HL-60 (cell line): ENCODE data around the gene PTDSS2.

Experiments
- DNase-seq, 2 experiments: peaks; one replicate each; pipeline ENCODE4 v3.0.0-alpha.2; 2010 to 2020; ENCODE audit warnings: low read depth in 1 of 2, low spot score in 1 of 2
- H3K27ac ChIP-seq: fragments of 250-450 bp; sonication (Bioruptor Pico); replicated peaks from 2 replicates; pipeline ENCODE4 v1.5.1; 2020; ENCODE audit warnings: mild to moderate bottlenecking, moderate library complexity
- H3K27me3 ChIP-seq: fragments of 250-450 bp; sonication (Bioruptor Pico); 2 replicates; pipeline ENCODE4 v1.5.1; 2021; ENCODE audit warnings: mild to moderate bottlenecking, moderate library complexity; ENCODE audit not compliant: insufficient read depth, poor library complexity, severe bottlenecking
- H3K4me3 ChIP-seq: replicated peaks from 2 replicates; pipeline ENCODE4 v1.5.1; 2011; ENCODE audit warnings: mild to moderate bottlenecking, control low read depth, low read length; ENCODE audit not compliant: insufficient read depth
- GABPA ChIP-seq: IDR thresholded peaks from 2 replicates; pipeline ENCODE4 v1.6.1; 2012; ENCODE audit warnings: low read depth
- POLR2AphosphoS5 ChIP-seq: IDR thresholded peaks from 2 replicates; pipeline ENCODE4 v1.6.1; 2012; ENCODE audit warnings: low read depth
- SPI1 ChIP-seq: IDR thresholded peaks from 2 replicates; pipeline ENCODE4 v1.6.1; 2012; ENCODE audit warnings: low read depth, mild to moderate bottlenecking, borderline replicate concordance
- TF ChIP-seq, protein P1 (sequence below): IDR thresholded peaks from 2 replicates; pipeline ENCODE4 v1.6.1; 2012; ENCODE audit warnings: low read depth; ENCODE audit not compliant: insufficient replicate concordance
- TF ChIP-seq, protein P2 (sequence below): IDR thresholded peaks from one replicate; pipeline ENCODE4 v1.5.1; 2011; ENCODE audit warnings: low read length, control low read depth, inconsistent platforms; ENCODE audit not compliant: insufficient read depth

PTDSS2 gene

DNA sequence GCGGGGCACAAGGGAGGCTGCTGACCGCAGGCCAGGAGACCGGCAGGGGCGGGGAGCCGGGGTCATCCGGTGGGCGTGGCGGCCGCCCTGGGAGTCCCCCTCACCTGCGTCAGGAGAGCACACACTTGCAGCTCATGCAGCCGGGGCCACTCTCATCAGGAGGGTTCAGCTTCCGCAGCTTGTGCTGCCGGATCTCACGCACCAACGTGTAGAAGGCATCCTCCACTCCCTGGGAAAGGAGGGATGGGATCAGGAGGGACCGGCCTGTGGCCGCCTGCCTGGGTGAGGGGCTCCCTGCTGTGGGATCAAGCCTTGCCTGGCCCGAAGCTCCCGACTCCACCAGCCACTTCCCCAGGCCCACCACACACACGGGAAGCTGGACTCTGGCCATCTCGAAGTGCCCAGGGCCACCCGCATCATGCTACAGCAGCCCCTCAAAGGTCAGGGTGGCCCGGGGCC lies 82.5 kb downstream of the PTDSS2 start:
- DNase-seq: no peak
- TF ChIP-seq, protein P1, sequence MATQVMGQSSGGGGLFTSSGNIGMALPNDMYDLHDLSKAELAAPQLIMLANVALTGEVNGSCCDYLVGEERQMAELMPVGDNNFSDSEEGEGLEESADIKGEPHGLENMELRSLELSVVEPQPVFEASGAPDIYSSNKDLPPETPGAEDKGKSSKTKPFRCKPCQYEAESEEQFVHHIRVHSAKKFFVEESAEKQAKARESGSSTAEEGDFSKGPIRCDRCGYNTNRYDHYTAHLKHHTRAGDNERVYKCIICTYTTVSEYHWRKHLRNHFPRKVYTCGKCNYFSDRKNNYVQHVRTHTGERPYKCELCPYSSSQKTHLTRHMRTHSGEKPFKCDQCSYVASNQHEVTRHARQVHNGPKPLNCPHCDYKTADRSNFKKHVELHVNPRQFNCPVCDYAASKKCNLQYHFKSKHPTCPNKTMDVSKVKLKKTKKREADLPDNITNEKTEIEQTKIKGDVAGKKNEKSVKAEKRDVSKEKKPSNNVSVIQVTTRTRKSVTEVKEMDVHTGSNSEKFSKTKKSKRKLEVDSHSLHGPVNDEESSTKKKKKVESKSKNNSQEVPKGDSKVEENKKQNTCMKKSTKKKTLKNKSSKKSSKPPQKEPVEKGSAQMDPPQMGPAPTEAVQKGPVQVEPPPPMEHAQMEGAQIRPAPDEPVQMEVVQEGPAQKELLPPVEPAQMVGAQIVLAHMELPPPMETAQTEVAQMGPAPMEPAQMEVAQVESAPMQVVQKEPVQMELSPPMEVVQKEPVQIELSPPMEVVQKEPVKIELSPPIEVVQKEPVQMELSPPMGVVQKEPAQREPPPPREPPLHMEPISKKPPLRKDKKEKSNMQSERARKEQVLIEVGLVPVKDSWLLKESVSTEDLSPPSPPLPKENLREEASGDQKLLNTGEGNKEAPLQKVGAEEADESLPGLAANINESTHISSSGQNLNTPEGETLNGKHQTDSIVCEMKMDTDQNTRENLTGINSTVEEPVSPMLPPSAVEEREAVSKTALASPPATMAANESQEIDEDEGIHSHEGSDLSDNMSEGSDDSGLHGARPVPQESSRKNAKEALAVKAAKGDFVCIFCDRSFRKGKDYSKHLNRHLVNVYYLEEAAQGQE: no peak
- TF ChIP-seq GABPA: no peak
- no peak for TF ChIP-seq POLR2AphosphoS5
- Histone ChIP-seq H3K4me3 (no peak overlapping the region), H3K27me3 (no peaks in the 10 kb centered on the region), H3K27ac (no peak overlapping the region)

DNA sequence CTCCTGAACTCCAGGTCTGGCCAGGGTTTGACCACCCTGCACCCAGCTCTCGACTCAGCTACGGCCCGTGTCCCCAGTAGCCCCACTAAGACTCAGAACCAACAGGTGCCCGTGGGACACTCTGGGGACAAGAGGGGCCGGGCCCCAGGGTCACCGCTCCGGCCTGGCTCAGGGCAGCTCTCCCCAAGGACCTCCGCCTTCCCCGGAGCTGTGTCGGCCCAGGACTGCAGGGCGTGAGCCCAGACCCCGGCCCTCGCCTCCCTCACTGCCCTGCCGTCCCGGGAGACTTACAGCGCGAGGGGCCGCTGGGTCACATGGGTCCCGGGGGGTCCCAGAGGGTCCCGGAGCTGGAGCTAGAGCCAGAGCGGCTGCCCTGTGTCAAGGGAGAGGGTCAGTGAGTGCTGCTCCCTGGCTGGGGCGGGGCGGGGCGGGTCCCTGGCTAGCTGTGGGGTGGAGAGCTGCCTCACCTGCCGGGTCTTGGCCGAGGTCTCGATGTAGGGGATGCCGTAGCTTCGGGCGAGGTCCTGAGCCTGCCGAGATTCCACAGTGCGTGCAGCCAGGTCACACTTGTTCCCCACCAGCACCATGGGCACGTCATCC lies 83.0 kb downstream of the PTDSS2 start:
- Histone ChIP-seq H3K27me3 (no peaks in the 10 kb centered on the region), H3K4me3 (no peak overlapping the region), H3K27ac (no peak overlapping the region)
- TF ChIP-seq SPI1 (no peak), GABPA (no peak), POLR2AphosphoS5 (no peak)
- TF ChIP-seq, protein P1: no peak
- TF ChIP-seq, protein P2, sequence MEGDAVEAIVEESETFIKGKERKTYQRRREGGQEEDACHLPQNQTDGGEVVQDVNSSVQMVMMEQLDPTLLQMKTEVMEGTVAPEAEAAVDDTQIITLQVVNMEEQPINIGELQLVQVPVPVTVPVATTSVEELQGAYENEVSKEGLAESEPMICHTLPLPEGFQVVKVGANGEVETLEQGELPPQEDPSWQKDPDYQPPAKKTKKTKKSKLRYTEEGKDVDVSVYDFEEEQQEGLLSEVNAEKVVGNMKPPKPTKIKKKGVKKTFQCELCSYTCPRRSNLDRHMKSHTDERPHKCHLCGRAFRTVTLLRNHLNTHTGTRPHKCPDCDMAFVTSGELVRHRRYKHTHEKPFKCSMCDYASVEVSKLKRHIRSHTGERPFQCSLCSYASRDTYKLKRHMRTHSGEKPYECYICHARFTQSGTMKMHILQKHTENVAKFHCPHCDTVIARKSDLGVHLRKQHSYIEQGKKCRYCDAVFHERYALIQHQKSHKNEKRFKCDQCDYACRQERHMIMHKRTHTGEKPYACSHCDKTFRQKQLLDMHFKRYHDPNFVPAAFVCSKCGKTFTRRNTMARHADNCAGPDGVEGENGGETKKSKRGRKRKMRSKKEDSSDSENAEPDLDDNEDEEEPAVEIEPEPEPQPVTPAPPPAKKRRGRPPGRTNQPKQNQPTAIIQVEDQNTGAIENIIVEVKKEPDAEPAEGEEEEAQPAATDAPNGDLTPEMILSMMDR: no peak
- DNase-seq: no peak

DNA sequence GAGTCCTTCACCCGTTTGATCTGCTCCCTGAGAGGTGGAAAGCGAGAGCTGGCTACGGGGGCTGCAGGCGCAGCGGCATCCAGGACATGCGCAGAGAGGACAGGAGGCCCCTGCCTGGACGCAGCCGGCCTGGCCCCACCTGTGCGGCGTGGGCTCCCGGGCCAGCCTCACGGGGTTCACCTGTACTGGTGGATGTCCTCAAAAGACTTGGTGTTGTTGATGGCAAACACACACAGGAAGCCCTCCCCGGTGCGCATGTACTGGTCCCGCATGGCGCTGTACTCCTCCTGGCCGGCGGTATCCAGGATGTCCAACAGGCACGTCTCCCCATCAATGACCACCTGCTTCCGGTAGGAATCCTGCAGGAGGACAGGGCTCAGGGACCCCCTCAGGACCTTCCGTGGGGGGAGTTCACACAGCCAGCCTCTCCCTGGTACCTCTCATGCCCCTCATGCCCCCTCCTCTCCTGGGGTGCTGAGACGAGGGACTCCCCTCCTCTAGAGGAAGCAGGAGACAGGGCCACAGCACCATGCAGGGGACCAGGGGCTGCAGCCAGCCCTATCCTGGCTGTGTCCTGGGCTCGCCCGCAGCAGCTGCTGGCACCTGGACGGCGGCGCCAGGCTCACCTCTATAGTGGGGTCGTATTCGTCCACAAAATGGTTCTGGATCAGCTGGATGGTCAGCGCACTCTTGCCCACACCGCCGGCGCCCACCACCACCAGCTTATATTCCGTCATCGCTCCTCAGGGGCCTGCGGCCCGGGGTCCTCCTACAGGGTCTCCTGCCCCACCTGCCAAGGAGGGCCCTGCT lies 83.7 kb downstream of the PTDSS2 start:
- TF ChIP-seq GABPA (no peak), SPI1 (no peak), POLR2AphosphoS5 (no peak)
- TF ChIP-seq, protein P2: no peak
- TF ChIP-seq, protein P1: no peak
- DNase-seq: no peak
- peak overlapping the region; percentile 84; the same call in 1 of the 2 replicates for H3K4me3 ChIP-seq
- no peaks in the 10 kb centered on the region for H3K27me3 ChIP-seq
- H3K27ac ChIP-seq: no peak overlapping the region
